ENCODE measurements around the gene ZDHHC16.

Gene ZDHHC16

DNA sequence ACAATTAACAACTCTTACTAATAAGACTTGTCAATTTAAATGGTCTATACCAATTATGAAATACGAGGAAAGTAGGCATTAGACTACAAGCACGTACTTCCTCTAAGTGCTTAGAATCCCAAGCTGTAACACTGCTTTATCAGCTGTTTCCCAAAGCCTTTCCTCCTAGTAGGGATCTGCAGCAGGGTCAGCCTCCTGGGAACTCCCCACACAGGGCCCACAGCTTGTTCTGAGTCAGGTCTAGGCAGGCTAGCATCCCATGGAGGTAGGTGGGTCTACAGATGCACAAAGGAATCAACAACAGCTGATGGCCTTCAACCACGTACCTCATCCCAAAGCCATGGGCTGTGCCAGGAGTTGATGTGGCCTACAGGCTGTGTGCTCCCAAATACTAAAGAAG lies 37.5 kb downstream of the ZDHHC16 start:
- H3K4me3 ChIP-seq (ENCODE audit: low read depth, low read length), result no peak overlapping the region
- in situ Hi-C loops (cut with HindIII; ENCODE audit: low sequenced_read_pairs), result no loop called here
- no peak for DNase-seq (ENCODE audit: low read depth, low spot score)
- TF ChIP-seq, protein P1, sequence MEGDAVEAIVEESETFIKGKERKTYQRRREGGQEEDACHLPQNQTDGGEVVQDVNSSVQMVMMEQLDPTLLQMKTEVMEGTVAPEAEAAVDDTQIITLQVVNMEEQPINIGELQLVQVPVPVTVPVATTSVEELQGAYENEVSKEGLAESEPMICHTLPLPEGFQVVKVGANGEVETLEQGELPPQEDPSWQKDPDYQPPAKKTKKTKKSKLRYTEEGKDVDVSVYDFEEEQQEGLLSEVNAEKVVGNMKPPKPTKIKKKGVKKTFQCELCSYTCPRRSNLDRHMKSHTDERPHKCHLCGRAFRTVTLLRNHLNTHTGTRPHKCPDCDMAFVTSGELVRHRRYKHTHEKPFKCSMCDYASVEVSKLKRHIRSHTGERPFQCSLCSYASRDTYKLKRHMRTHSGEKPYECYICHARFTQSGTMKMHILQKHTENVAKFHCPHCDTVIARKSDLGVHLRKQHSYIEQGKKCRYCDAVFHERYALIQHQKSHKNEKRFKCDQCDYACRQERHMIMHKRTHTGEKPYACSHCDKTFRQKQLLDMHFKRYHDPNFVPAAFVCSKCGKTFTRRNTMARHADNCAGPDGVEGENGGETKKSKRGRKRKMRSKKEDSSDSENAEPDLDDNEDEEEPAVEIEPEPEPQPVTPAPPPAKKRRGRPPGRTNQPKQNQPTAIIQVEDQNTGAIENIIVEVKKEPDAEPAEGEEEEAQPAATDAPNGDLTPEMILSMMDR (IDR thresholded peaks at IDR 0.05; ENCODE audit: low read depth, low read length), result no peak

DNA sequence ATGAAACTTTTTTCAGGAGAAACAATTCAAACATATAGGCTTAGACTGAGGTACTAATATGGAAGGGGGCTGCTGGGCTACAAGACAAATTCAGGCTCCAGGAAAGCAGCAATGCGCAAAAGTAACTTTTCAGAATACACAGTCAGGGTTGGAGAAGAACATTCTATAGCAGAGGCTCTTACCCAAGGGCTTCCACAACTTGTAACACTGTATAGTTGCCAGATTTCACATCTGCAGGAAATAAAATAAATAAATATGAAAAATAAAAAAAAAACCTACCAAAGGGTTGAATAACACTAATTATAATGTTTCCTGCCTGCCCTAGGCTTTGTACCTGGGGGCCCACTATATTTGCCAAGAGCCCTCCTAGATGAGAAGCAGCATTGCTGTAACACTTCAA lies 37.9 kb downstream of the ZDHHC16 start:
- no peak for DNase-seq (ENCODE audit: low read depth, low spot score)
- in situ Hi-C loops (cut with HindIII; ENCODE audit: low sequenced_read_pairs), result no loop called here
- TF ChIP-seq, protein P1 (IDR thresholded peaks at IDR 0.05; ENCODE audit: low read depth, low read length), result no peak
- no peak overlapping the region for H3K4me3 ChIP-seq (ENCODE audit: low read depth, low read length)

DNA sequence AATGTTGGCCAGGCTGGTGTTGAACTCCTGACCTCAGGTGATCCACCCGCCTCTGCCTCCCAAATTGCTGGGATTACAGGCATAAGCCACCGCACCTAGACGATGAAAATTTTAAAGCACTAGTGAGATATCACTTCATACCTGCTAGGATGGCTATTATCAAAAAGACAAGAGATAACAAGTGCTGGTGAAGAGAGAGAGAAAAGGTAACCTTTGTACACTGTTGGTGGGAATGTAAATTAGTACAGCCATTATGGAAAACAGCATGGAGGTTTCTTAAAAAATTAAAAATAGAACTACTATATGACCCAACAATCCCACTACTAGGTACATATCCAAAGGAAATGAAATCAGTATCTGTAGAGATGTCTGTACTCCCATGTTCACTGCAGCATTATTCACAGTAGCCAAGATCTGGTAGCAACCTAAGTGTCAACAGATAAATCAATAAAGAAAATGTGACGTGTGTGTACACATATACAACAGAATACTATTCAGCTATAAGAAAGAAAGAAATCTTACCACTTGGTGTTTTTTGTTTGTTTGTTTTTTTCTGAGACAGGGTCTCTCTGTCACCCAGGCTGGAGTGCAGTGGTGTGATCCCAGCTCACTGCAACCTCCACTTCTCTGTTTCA lies 39.8 kb downstream of the ZDHHC16 start:
- in situ Hi-C loops (cut with HindIII; ENCODE audit: low sequenced_read_pairs), result no loop called here
- TF ChIP-seq, protein P1 (IDR thresholded peaks at IDR 0.05; ENCODE audit: low read depth, low read length), result no peak
- no peak for DNase-seq (ENCODE audit: low read depth, low spot score)
- H3K4me3 ChIP-seq (ENCODE audit: low read depth, low read length), result no peak overlapping the region

DNA sequence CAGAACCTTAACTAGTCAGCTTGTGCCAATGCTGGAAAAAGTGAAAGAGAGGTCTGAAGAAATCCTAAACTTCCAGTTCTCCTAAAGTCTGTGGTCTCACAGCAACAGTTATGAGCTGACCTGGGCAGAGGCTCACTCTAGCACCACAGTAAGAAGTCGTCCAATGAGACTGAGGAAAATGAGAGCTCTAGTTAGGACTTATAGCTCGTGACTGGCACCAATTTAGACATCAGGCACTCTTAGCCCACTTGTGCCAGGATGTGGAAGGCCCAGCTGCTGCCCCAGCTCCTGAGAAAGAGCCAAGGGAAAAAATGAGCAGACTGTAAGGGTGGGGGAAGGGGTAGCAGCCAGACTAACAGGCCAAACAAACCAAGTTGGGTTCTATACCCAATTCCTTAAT lies 44.6 kb downstream of the ZDHHC16 start:
- TF ChIP-seq, protein P1 (IDR thresholded peaks at IDR 0.05; ENCODE audit: low read depth, low read length), result no peak
- in situ Hi-C loops (cut with HindIII; ENCODE audit: low sequenced_read_pairs), result no loop called here
- H3K4me3 ChIP-seq (ENCODE audit: low read depth, low read length), result no peak overlapping the region
- no peak for DNase-seq (ENCODE audit: low read depth, low spot score)

DNA sequence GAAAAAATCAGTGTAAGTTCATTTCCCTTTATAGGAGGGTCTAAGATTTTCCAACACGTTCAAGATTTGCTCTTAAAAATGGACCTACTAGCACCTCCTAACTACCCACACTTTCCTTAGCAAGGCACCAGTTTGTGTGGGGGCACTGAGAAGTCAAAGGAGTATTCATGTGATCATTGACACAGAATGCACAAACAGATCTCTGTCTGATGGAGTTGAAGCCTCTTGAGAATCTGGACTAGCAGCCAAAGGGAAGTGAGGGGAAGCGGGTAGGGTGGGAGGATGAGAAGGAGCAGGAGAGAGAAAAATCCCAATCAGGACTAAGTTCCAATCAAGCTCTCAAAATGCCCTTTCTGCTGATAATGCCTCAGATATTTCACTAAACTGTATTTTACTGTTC lies 48.2 kb downstream of the ZDHHC16 start:
- TF ChIP-seq, protein P1 (IDR thresholded peaks at IDR 0.05; ENCODE audit: low read depth, low read length), result no peak
- in situ Hi-C loops (cut with HindIII; ENCODE audit: low sequenced_read_pairs), result no loop called here
- DNase-seq (ENCODE audit: low read depth, low spot score), result no peak
- H3K4me3 ChIP-seq (ENCODE audit: low read depth, low read length), result no peak overlapping the region

DNA sequence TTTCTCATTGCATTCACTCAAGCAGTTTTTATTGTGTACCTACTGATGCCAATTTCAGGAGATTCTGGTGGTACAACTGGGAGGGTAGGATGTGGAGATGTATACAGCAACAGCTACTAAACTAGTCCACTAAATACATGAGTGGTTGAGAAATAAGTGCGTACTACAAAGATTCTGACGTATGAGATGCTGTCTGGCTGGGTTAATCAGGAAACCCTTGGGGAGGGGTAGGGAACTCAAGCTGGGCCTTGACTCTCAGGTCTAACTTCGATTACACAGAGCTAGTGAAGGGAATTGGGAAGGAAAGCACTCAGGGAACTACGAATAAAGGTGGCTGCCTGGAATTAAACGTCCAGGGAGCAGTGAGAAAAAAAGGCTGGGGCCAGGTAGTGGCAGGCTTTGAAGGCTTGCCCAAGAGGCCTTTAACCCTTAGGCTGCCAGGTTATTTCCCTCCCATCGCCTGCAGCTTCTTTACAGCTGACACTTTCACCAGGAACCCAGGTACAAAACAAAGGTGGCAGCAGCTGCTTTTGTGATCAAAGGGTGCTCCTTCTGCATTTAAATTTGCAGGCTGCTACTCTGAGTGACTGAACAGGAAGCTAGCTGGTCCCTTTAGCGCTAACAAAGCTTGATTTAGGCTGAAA lies 49.0 kb downstream of the ZDHHC16 start:
- TF ChIP-seq, protein P1 (IDR thresholded peaks at IDR 0.05; ENCODE audit: low read depth, low read length), result no peak
- in situ Hi-C loops (cut with HindIII; ENCODE audit: low sequenced_read_pairs), result no loop called here
- no peak overlapping the region for H3K4me3 ChIP-seq (ENCODE audit: low read depth, low read length)
- DNase-seq (ENCODE audit: low read depth, low spot score), result no peak
